Mucosa of descending colon (tissue), 3 donors: ENCODE results near the gene SNPH. TPM values are rescaled to one million over a fixed set of nuclear protein-coding genes. Genes with fewer than 3 reads are reported as not detected.

ENCODE experiments used
- ATAC-seq: fragments of 200-7000 bp; cut with Tn5 transposase; one replicate; pipeline ENCODE4 v1.9.1; 2020; ENCODE audit warnings: mild to moderate bottlenecking, moderate library complexity
- DNase-seq, 3 donors: peaks; one replicate each; pipeline ENCODE4 v3.0.0-alpha.2; 2020
- H3K36me3 ChIP-seq: fragments of 200-600 bp; one replicate; pipeline ENCODE4 v1.8.0; 2021; ENCODE audit warnings: low read depth, mild to moderate bottlenecking
- H3K4me1 ChIP-seq: fragments of 200-600 bp; one replicate; pipeline ENCODE4 v1.8.0; 2021; ENCODE audit warnings: low read depth, mild to moderate bottlenecking
- H3K4me3 ChIP-seq: fragments of 200-600 bp; one replicate; pipeline ENCODE4 v1.8.0; 2021; ENCODE audit warnings: mild to moderate bottlenecking
- H3K9me3 ChIP-seq: fragments of 200-600 bp; one replicate; pipeline ENCODE4 v1.8.0; 2021; ENCODE audit warnings: mild to moderate bottlenecking
- CTCF ChIP-seq: fragments of 200-600 bp; IDR thresholded peaks from one replicate; pipeline ENCODE4 v1.8.0; 2022; ENCODE audit warnings: antibody characterized with exemption, mild to moderate bottlenecking
- intact Hi-C, 2 donors: fragments of 100-400 bp; cut with DNase I in 1 of 2; cut with micrococcal nuclease in 1 of 2; formaldehyde crosslinking; loops; one replicate each; pipeline versions ENCODE4 v1.11.0 to v1.11.1; 2022; cut with DNase I, micrococcal nuclease
- total RNA-seq, 3 donors: library from RNA; stranded (reverse); fragmentation: NEBNext Ultra II Directional in 2 of 3; extraction: Animal tissue kit (Norgen Biotek cat#: 25700) in 2 of 3; gene quantifications; one replicate each; pipeline versions ENCODE4 v1.2.1 to v1.2.4, GENCODE V29; 2021 to 2023
- donor health status: DM: no; HTN: no; CAD: no; lungs with moderate emphysema.
- donor health status: DM: no; HTN: no; CAD: no.
- donor health status: DM: no; HTN: yes; CAD: no.

Gene SNPH
- total RNA-seq, 3 donors from 2014 or later, result 1.1 to 11.7 (median 2.2) TPM

GRCh38 chr20:1254254-1254653 lies 11.8 kb upstream of the SNPH start:
- TF ChIP-seq CTCF, result no peak
- ATAC-seq (no peak), DNase-seq (no peak)

DNA sequence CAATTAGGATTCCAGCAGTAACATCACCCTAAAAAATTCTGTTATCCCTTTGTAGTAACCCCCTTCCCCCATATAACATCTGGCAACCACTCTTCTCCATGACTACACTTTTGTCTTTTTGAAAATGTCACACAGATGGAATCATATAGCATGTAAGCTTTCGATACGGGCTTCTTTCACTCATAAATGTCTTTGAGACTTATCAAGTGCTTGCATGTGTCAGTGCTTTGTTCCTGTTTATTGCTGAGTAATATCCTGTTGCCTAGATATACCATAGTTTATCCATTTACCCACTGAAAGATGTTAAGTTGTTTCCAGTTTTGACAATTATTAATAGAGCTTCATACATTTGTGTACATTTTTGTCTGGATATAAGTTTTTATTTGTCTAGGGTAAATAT lies 10.4 kb upstream of the SNPH start:
- Histone ChIP-seq H3K36me3 (no peaks in the 10 kb centered on the region), H3K4me1 (no peaks in the 10 kb centered on the region), H3K9me3 (no peaks in the 10 kb centered on the region), H3K4me3 (no peak overlapping the region)
- DNase-seq (no peak), ATAC-seq (no peak)
- intact Hi-C loops, result no loop called here
- no peak for TF ChIP-seq CTCF

More at GRCh38 chr20:1254254-1254653, 11.8 kb upstream of the SNPH start:
- no peaks in the 10 kb centered on the region for H3K4me1 ChIP-seq
- intact Hi-C loops, result no loop called here
- no peaks in the 10 kb centered on the region for H3K9me3 ChIP-seq
- H3K36me3 ChIP-seq, result no peaks in the 10 kb centered on the region
- no peak overlapping the region for H3K4me3 ChIP-seq

DNA sequence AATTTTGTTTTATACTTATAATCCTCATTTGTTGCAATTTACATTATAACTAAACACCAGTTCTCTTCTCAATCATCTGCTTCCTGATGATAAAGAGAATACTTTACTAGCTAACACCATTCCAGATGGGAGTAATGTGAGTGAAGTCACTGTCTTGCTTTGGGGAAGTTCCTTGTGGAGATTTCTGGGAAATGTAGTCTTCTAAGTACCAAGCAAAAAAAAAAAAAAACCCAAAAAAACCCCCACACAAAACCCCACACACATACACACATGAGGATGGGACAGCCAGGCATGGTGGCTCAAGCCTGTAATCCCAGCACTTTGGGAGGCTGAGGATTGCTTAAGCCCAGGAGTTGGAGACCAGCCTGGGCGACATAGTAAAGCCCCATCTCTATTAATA lies 2.2 kb upstream of the SNPH start:
- ATAC-seq, result no peak
- H3K4me3 ChIP-seq, result no peak overlapping the region
- no peak for TF ChIP-seq CTCF

GRCh38 chr20:1264727-1265126 lies 1.4 kb upstream of the SNPH start:
- TF ChIP-seq CTCF, result no peak
- Histone ChIP-seq H3K4me3 (no peak overlapping the region), H3K36me3 (no peaks in the 10 kb centered on the region), H3K9me3 (no peaks in the 10 kb centered on the region), H3K4me1 (peaks cover 5% of the 10 kb centered on the region)
- DNase-seq (no peak), ATAC-seq (no peak)
- intact Hi-C loops, result no loop called here

More for the DNA sequence above, 2.2 kb upstream of the SNPH start:
- Histone ChIP-seq H3K9me3 (no peaks in the 10 kb centered on the region), H3K4me1 (peaks cover 5% of the 10 kb centered on the region), H3K36me3 (no peaks in the 10 kb centered on the region)
- no peak for DNase-seq
- intact Hi-C loops, result no loop called here

GRCh38 chr20:1265226-1265915 lies 723 bp upstream of the SNPH start:
- intact Hi-C loops, result no loop called here
- TF ChIP-seq CTCF, result no peak
- DNase-seq (no peak), ATAC-seq (no peak)
- Histone ChIP-seq H3K4me3 (no peak overlapping the region), H3K4me1 (peaks cover 5% of the 10 kb centered on the region), H3K36me3 (no peaks in the 10 kb centered on the region), H3K9me3 (no peaks in the 10 kb centered on the region)

- no peak for DNase-seq
- intact Hi-C loops, result no loop called here
- no peak for TF ChIP-seq CTCF
- H3K36me3 ChIP-seq, result no peaks in the 10 kb centered on the region
- ATAC-seq, result no peak
- H3K9me3 ChIP-seq, result no peaks in the 10 kb centered on the region
- H3K4me3 ChIP-seq, result no peak overlapping the region
- H3K4me1 ChIP-seq, result peaks cover 5% of the 10 kb centered on the region
These were observed 253 bp upstream of the SNPH start for GRCh38 chr20:1265916-1266166.
